IPS-18a (cell line): ENCODE results near the gene DNAAF5.

Experiments used
- H3K27ac ChIP-seq: one replicate; pipeline ENCODE4 v1.5.1; 2013; ENCODE audit warnings: low read length
- H3K27me3 ChIP-seq: one replicate; pipeline ENCODE4 v1.6.1; 2013; ENCODE audit warnings: mild to moderate bottlenecking, low read length; ENCODE audit not compliant: control insufficient read depth, insufficient read depth
- H3K36me3 ChIP-seq: one replicate; pipeline ENCODE4 v1.6.1; 2013; ENCODE audit warnings: low read depth, low read length; ENCODE audit not compliant: control insufficient read depth
- H3K4me1 ChIP-seq: one replicate; pipeline ENCODE4 v1.6.1; 2013; ENCODE audit warnings: low read depth, low read length; ENCODE audit not compliant: control insufficient read depth
- H3K4me3 ChIP-seq: one replicate; pipeline ENCODE4 v1.5.1; 2013; ENCODE audit warnings: low read length
- H3K9ac ChIP-seq: one replicate; pipeline ENCODE4 v1.6.1; 2013; ENCODE audit warnings: mild to moderate bottlenecking, low read length, moderate library complexity
- H3K9me3 ChIP-seq: one replicate; pipeline ENCODE4 v1.6.1; 2013; ENCODE audit warnings: low read depth, low read length; ENCODE audit not compliant: control insufficient read depth

Gene DNAAF5

GRCh38 chr7:726084-726853, at the start of gene DNAAF5:
Gene DNAAF5, plus strand, starts transcription at chr7:726699. Its CDS starts 22 bp downstream, at chr7:726721.
- H3K36me3 ChIP-seq, result peaks cover 21% of the 10 kb centered on the region
- no peaks in the 10 kb centered on the region for H3K27me3 ChIP-seq
- H3K4me3 ChIP-seq, result peak within 1 kb of the TSS; percentile 70
- peaks cover 11% of the 10 kb centered on the region for H3K4me1 ChIP-seq
- H3K9me3 ChIP-seq, result no peaks in the 10 kb centered on the region
- H3K9ac ChIP-seq, result peak within 1 kb of the TSS; percentile 77
- no peak within 1 kb of the TSS for H3K27ac ChIP-seq

DNA sequence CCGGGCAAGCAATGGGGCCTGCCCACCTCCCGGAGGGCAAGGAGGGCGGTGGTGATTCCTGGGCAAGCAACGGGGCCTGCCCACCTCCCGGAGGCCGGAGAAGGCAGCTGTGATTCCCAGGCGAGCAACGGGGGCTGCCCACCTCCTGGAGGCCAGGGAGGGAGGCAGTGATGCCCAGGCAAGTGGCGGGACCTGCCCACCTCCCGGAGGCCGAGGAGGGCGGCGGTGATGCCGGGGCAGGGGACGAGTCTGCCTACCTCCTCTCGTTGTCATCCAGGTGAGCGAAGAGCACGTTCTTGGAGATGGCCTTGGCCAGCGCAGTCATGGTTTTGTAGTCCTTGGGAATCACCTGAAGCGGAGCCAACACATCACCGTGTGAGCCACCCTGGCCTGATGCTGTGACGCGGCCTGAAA, 49.5 kb upstream of the DNAAF5 start:
- H3K36me3 ChIP-seq, result peaks cover 20% of the 10 kb centered on the region
- no peak overlapping the region for H3K27ac ChIP-seq

GRCh38 chr7:680411-681127, 45.9 kb upstream of the DNAAF5 start:
- Histone ChIP-seq H3K36me3 (peaks cover 20% of the 10 kb centered on the region), H3K9me3 (peaks cover 3% of the 10 kb centered on the region), H3K9ac (no peak overlapping the region)

More for the DNA sequence above, 49.5 kb upstream of the DNAAF5 start:
- H3K4me1 ChIP-seq, result no peaks in the 10 kb centered on the region
- H3K27me3 ChIP-seq, result no peaks in the 10 kb centered on the region
- no peak overlapping the region for H3K9ac ChIP-seq
- no peaks in the 10 kb centered on the region for H3K9me3 ChIP-seq
- no peak overlapping the region for H3K4me3 ChIP-seq

GRCh38 chr7:681551-682307, 44.8 kb upstream of the DNAAF5 start:
- no peak overlapping the region for H3K4me3 ChIP-seq
- H3K9ac ChIP-seq, result no peak overlapping the region
- H3K36me3 ChIP-seq, result peaks cover 20% of the 10 kb centered on the region
- no peaks in the 10 kb centered on the region for H3K4me1 ChIP-seq
- H3K27ac ChIP-seq, result no peak overlapping the region
- H3K27me3 ChIP-seq, result no peaks in the 10 kb centered on the region
- peaks cover 4% of the 10 kb centered on the region for H3K9me3 ChIP-seq

More at GRCh38 chr7:680411-681127, 45.9 kb upstream of the DNAAF5 start:
- H3K27ac ChIP-seq, result no peak overlapping the region
- H3K4me1 ChIP-seq, result no peaks in the 10 kb centered on the region
- H3K4me3 ChIP-seq, result no peak overlapping the region
- no peaks in the 10 kb centered on the region for H3K27me3 ChIP-seq

DNA sequence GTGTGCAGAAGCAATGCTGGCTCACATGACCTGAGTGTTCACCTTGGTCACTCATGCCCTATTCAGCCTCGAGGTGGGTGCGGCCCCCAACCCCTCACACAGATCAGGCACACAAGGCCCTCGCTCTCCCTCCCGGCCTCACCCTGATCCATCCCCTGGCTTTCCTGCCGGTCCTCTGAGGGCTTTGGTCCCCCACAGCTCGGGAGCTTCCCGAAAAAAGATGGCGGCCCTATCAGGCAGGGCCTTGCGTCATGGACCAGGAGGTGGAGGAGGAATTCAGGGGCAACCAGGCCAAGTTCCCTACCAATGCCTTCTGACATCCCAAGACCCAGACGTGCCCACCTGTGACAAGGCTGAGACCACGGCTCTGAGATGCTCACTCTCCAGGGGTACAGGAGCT, 43.7 kb upstream of the DNAAF5 start:
- no peaks in the 10 kb centered on the region for H3K27me3 ChIP-seq
- H3K27ac ChIP-seq, result no peak overlapping the region
- H3K4me1 ChIP-seq, result no peaks in the 10 kb centered on the region
- peaks cover 4% of the 10 kb centered on the region for H3K9me3 ChIP-seq
- H3K9ac ChIP-seq, result no peak overlapping the region
- no peak overlapping the region for H3K4me3 ChIP-seq
- peaks cover 16% of the 10 kb centered on the region for H3K36me3 ChIP-seq

DNA sequence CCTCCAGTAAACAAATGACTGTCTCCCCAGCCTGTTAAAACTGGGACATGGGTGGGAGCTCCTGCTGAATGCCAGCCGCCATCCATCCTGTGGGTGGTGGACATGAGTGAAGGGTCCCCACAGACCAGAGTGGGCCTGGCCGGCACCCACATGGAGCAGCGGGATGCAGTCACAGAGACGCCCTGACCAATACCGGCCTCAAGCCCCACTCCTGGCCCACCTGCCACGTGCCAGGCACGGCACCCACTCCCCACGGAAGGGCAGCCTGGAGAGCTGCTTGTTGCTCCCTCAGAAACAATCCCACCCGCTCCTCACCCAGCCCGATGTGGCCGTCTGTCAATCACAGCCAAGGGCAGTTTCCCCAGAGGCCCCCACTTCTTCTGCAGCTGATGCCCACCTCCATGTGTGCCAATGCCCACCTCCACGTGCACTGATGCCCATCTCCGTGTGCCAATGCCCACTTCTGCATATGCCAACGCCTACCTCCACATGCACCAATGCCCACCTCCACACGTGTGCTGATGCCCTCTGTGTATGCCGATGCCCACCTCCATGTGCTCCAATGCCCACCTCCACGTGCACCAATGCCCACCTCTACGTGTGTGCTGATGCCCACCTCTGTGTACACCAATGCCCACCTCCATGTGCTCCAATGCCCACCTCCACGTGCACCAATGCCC, 42.8 kb upstream of the DNAAF5 start:
- no peaks in the 10 kb centered on the region for H3K4me1 ChIP-seq
- H3K4me3 ChIP-seq, result no peak overlapping the region
- no peak overlapping the region for H3K27ac ChIP-seq
- H3K27me3 ChIP-seq, result no peaks in the 10 kb centered on the region
- H3K9ac ChIP-seq, result no peak overlapping the region
- peaks cover 16% of the 10 kb centered on the region for H3K36me3 ChIP-seq
- peaks cover 5% of the 10 kb centered on the region for H3K9me3 ChIP-seq

GRCh38 chr7:684416-684815, 42.1 kb upstream of the DNAAF5 start:
- Histone ChIP-seq H3K27me3 (no peaks in the 10 kb centered on the region), H3K4me1 (no peaks in the 10 kb centered on the region), H3K36me3 (peaks cover 10% of the 10 kb centered on the region), H3K9me3 (peaks cover 7% of the 10 kb centered on the region), H3K27ac (no peak overlapping the region), H3K9ac (no peak overlapping the region), H3K4me3 (no peak overlapping the region)

DNA sequence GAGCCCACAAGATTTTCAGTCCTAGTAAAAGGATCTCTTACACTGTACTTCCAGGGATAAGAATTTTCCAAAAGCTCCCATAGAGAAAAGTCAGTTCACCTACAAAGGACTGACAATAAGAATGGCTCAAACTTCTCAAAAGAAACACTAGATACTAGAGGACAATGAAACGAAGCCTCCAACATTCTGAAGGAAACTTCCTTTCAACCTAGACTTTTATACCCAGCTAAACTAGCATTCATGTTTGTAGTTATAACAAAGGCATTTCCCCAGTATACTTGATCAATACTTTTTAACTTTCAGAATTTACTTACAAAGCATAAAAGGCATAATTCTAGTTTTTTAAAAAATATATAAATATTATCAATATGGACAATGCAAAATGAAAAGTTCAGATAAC, 41.0 kb upstream of the DNAAF5 start:
- Histone ChIP-seq H3K36me3 (peaks cover 2% of the 10 kb centered on the region), H3K27me3 (no peaks in the 10 kb centered on the region), H3K9me3 (peaks cover 7% of the 10 kb centered on the region), H3K4me1 (no peaks in the 10 kb centered on the region), H3K27ac (no peak overlapping the region), H3K9ac (no peak overlapping the region), H3K4me3 (no peak overlapping the region)

DNA sequence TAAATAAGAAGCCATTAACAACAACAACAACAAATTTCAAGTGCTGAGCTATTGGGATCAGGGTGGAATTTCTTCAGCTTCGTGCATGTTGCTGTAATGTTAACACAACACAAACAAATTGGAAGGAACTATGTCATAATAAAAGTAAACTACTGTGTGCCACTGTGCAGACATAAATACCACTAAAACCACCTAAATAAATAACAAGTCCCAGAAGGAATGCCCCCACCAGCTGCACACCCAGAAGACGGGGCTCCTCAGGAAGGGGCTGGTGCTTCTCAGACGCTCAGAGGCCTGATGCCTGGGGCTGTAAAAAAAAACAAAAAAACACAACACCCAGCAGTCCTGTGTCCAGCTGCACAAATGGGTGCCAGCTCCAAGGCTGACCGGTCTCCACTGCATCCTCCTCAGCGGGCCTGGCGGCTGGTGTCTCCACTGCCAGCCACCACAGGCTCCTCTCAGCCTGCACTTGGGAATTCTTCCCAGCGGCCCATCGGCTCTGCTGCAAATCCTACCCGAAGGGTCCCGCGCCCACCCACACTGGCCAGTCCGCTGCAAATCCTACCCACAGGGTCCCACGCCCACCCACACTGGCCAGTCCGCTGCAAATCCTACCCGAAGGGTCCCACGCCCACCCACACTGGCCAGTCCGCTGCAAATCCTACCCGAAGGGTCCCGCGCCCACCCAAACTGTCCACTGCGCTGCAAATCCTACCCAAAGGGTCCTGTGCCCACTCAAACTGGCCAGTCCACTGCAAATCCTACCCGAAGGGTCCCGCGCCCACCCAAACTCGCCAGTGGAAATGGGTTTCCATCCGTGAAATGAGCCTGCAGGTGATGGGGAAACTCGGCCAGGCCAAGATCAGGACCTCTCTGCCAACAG, 35.8 kb upstream of the DNAAF5 start:
- no peaks in the 10 kb centered on the region for H3K36me3 ChIP-seq
- H3K4me1 ChIP-seq, result no peaks in the 10 kb centered on the region
- peaks cover 3% of the 10 kb centered on the region for H3K9me3 ChIP-seq
- H3K9ac ChIP-seq, result no peak overlapping the region
- no peak overlapping the region for H3K27ac ChIP-seq
- H3K4me3 ChIP-seq, result no peak overlapping the region
- no peaks in the 10 kb centered on the region for H3K27me3 ChIP-seq

DNA sequence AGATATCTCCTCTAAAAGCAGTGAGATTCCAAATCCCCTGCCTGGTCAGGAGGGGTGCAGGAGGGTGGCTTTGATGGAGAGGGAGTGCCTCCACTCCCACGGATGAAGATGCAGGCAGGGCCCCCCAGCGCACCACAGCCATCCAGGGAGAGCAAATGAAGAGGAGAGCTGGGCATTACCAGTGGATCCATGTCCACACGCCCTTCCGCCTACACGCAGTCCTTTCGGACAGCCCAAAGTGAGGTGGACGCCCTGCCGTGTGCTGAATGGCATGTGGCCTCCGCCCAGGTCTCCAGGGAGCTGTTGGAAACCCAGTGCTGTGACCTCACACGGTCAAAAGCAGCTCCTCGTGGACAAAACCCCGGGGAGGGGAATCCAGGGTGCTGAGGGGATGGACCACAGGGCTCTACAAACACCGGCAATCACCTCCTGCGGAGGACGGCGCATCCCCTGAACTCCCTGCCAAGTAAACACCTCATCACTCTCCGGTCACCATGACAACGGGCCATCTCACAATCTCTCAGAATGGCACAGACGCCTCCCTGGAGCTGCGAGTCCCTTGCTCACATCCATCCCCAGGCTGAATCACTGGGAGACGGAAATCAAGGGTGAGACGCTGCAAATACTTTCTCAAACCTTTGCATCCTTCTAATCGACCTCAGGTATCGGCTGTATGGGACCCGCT, 35.0 kb upstream of the DNAAF5 start:
- no peaks in the 10 kb centered on the region for H3K27me3 ChIP-seq
- H3K9ac ChIP-seq, result no peak overlapping the region
- no peaks in the 10 kb centered on the region for H3K4me1 ChIP-seq
- H3K36me3 ChIP-seq, result no peaks in the 10 kb centered on the region
- no peak overlapping the region for H3K4me3 ChIP-seq
- no peak overlapping the region for H3K27ac ChIP-seq
- H3K9me3 ChIP-seq, result peaks cover 3% of the 10 kb centered on the region
